Neuronal stem cell (in vitro differentiated cells): ENCODE results near the gene CNTN5.

ENCODE experiments used
- DNase-seq: peaks from one replicate; pipeline ENCODE4 v3.0.0-alpha.2; 2013; ENCODE audit warnings: low spot score
- H2AFZ ChIP-seq: one replicate; pipeline ENCODE4 v1.6.1; 2013; ENCODE audit warnings: mild to moderate bottlenecking, low read length, inconsistent platforms
- H2AK5ac ChIP-seq: 2 replicates; pipeline ENCODE4 v1.6.1; 2013; ENCODE audit warnings: low read depth, mild to moderate bottlenecking, inconsistent platforms, low read length, moderate library complexity, mixed read lengths
- H2BK120ac ChIP-seq: 2 replicates; pipeline ENCODE4 v1.6.1; 2013; ENCODE audit warnings: low read depth, mild to moderate bottlenecking, inconsistent platforms, low read length, moderate library complexity, mixed read lengths
- H2BK12ac ChIP-seq: one replicate; pipeline ENCODE4 v1.6.1; 2013; ENCODE audit warnings: low read length, inconsistent platforms
- H2BK15ac ChIP-seq: 2 replicates; pipeline ENCODE4 v1.6.1; 2013; ENCODE audit warnings: mild to moderate bottlenecking, low read length, inconsistent platforms, mixed read lengths
- H2BK5ac ChIP-seq: one replicate; pipeline ENCODE4 v1.6.1; 2013; ENCODE audit warnings: inconsistent platforms, mild to moderate bottlenecking, low read length, moderate library complexity
- H3K14ac ChIP-seq: one replicate; pipeline ENCODE4 v1.6.1; 2013; ENCODE audit warnings: low read length, inconsistent platforms
- H3K18ac ChIP-seq: 2 replicates; pipeline ENCODE4 v1.6.1; 2013; ENCODE audit warnings: low read length, inconsistent platforms
- H3K23ac ChIP-seq: 2 replicates; pipeline ENCODE4 v1.6.1; 2013; ENCODE audit warnings: low read depth, mild to moderate bottlenecking, mixed read lengths, low read length, inconsistent platforms; ENCODE audit not compliant: poor library complexity
- H3K27ac ChIP-seq: replicated peaks from 3 replicates; pipeline ENCODE4 v1.5.1; 2013; ENCODE audit warnings: low read length, inconsistent platforms
- H3K27me3 ChIP-seq, 3 experiments: 2 replicates each; pipeline ENCODE4 v1.6.1; 2013; ENCODE audit warnings: low read length in 3 of 3, mild to moderate bottlenecking in 2 of 3, inconsistent platforms in 1 of 3, low read depth in 1 of 3, mixed read lengths in 1 of 3, moderate library complexity in 1 of 3; ENCODE audit not compliant: control insufficient read depth in 3 of 3, insufficient read depth in 3 of 3
- H3K36me3 ChIP-seq, 2 donors: replicated peaks in 1 of 2; 2 replicates each; pipeline ENCODE4 v1.6.1; 2013; ENCODE audit warnings: low read length in 2 of 2; ENCODE audit not compliant: control insufficient read depth in 2 of 2, insufficient read depth in 2 of 2
- H3K4ac ChIP-seq: 2 replicates; pipeline ENCODE4 v1.6.1; 2013; ENCODE audit warnings: inconsistent platforms, mild to moderate bottlenecking, low read length, moderate library complexity
- H3K4me1 ChIP-seq, 2 donors: 1 replicate in 1 of 2; 2 replicates in 1 of 2; pipeline ENCODE4 v1.6.1; 2013; ENCODE audit warnings: low read length in 2 of 2, low read depth in 1 of 2; ENCODE audit not compliant: control insufficient read depth in 2 of 2, insufficient read depth in 1 of 2
- H3K4me2 ChIP-seq: one replicate; pipeline ENCODE4 v1.6.1; 2013; ENCODE audit warnings: mild to moderate bottlenecking, low read length, inconsistent platforms; ENCODE audit not compliant: insufficient read depth, poor library complexity, severe bottlenecking
- H3K4me3 ChIP-seq, 2 donors: 2 replicates each; pipeline ENCODE4 v1.5.1; 2013; ENCODE audit warnings: low read length in 2 of 2, mild to moderate bottlenecking in 2 of 2, inconsistent platforms in 1 of 2, moderate library complexity in 1 of 2
- H3K79me1 ChIP-seq: one replicate; pipeline ENCODE4 v1.6.1; 2013; ENCODE audit warnings: low read depth, mild to moderate bottlenecking, inconsistent platforms, low read length, moderate library complexity
- H3K9ac ChIP-seq: one replicate; pipeline ENCODE4 v1.6.1; 2013; ENCODE audit warnings: mild to moderate bottlenecking, low read depth, low read length, inconsistent platforms; ENCODE audit not compliant: poor library complexity
- H3K9me3 ChIP-seq, 2 donors: replicated peaks in 1 of 2; 2 replicates each; pipeline versions ENCODE3 to v1.6.1; 2013; ENCODE audit warnings: low read length in 2 of 2, mild to moderate bottlenecking in 2 of 2, inconsistent platforms in 1 of 2, low read depth in 1 of 2, mixed read lengths in 1 of 2, moderate library complexity in 1 of 2; ENCODE audit not compliant: control insufficient read depth in 2 of 2, insufficient read depth in 1 of 2
- H4K8ac ChIP-seq: one replicate; pipeline ENCODE4 v1.6.1; 2013; ENCODE audit warnings: low read depth, mild to moderate bottlenecking, inconsistent platforms, low read length, moderate library complexity
- H4K91ac ChIP-seq: one replicate; pipeline ENCODE4 v1.6.1; 2013; ENCODE audit warnings: low read length, low read depth, mild to moderate bottlenecking, inconsistent platforms; ENCODE audit not compliant: poor library complexity
- WGBS, 2 donors: extraction: QIAGEN DNeasy Blood & Tissue Kit; methylation state at CpG; one replicate each; pipeline ENCODE4 v1.1.7; 2013; ENCODE audit warnings: missing lambda C conversion rate in 2 of 2, mixed read lengths in 1 of 2; ENCODE audit not compliant: insufficient read length in 2 of 2, insufficient replicate concordance in 1 of 2; ENCODE audit errors: extremely low coverage in 2 of 2; 5-methylcytosine and 5-hydroxymethylcytosine counted together

The CNTN5 gene

GRCh38 chr11:99037057-99037456 is 16.3 kb downstream of the CNTN5 start:
- Histone ChIP-seq H3K23ac (no peak overlapping the region), H3K9ac (no peak overlapping the region), H4K91ac (no peak overlapping the region), H2AFZ (no peak overlapping the region), H3K4me3 (no peak overlapping the region), H2BK15ac (no peak overlapping the region), H2BK120ac (no peak overlapping the region), H3K36me3 (no peaks in the 10 kb centered on the region), H3K18ac (no peak overlapping the region), H3K4me2 (no peak overlapping the region), H3K27me3 (no peaks in the 10 kb centered on the region), H2BK12ac (no peak overlapping the region), H3K79me1 (no peaks in the 10 kb centered on the region), H2BK5ac (no peak overlapping the region), H3K14ac (no peak overlapping the region), H2AK5ac (no peak overlapping the region), H4K8ac (no peak overlapping the region), H3K4ac (no peak overlapping the region), H3K9me3 (no peaks in the 10 kb centered on the region), H3K4me1 (no peaks in the 10 kb centered on the region), H3K27ac (no peak overlapping the region)
- WGBS, 2 donors = no CpG with 5 or more reads among the region's 1 CpG
- DNase-seq = no peak

GRCh38 chr11:99063331-99063730 is 42.6 kb downstream of the CNTN5 start:
- Histone ChIP-seq H3K27me3 (no peaks in the 10 kb centered on the region), H3K9me3 (no peaks in the 10 kb centered on the region), H4K8ac (no peak overlapping the region), H3K4me3 (no peak overlapping the region), H2AK5ac (no peak overlapping the region), H3K9ac (no peak overlapping the region), H3K23ac (no peak overlapping the region), H2BK12ac (no peak overlapping the region), H3K18ac (no peak overlapping the region), H3K36me3 (no peaks in the 10 kb centered on the region), H2BK15ac (no peak overlapping the region), H3K27ac (no peak overlapping the region), H2BK5ac (no peak overlapping the region), H2BK120ac (no peak overlapping the region), H3K4ac (no peak overlapping the region), H3K79me1 (no peaks in the 10 kb centered on the region), H3K14ac (no peak overlapping the region), H3K4me2 (no peak overlapping the region), H3K4me1 (peaks cover 0 to 2% of the 10 kb centered on the region in 2 donors), H4K91ac (no peak overlapping the region), H2AFZ (no peak overlapping the region)
- DNase-seq = no peak
- WGBS, 2 donors = no CpG with 5 or more reads among the region's 1 CpG

GRCh38 chr11:99065121-99065520 is 44.4 kb downstream of the CNTN5 start:
- Histone ChIP-seq H3K4ac (no peak overlapping the region), H3K27me3 (no peaks in the 10 kb centered on the region), H3K4me1 (peaks cover 0 to 5% of the 10 kb centered on the region in 2 donors), H3K79me1 (no peaks in the 10 kb centered on the region), H3K27ac (no peak overlapping the region), H3K4me2 (no peak overlapping the region), H2BK120ac (no peak overlapping the region), H4K91ac (no peak overlapping the region), H3K9me3 (no peaks in the 10 kb centered on the region), H2AK5ac (no peak overlapping the region), H2BK15ac (no peak overlapping the region), H2BK12ac (no peak overlapping the region), H4K8ac (no peak overlapping the region), H3K18ac (no peak overlapping the region), H3K9ac (no peak overlapping the region), H2BK5ac (no peak overlapping the region), H3K36me3 (no peaks in the 10 kb centered on the region), H2AFZ (no peak overlapping the region), H3K23ac (no peak overlapping the region), H3K14ac (no peak overlapping the region), H3K4me3 (no peak overlapping the region)
- no peak for DNase-seq

GRCh38 chr11:99066618-99067317 is 46.0 kb downstream of the CNTN5 start:
- H3K14ac ChIP-seq = no peak overlapping the region
- no peak overlapping the region for H3K4me3 ChIP-seq
- no peak overlapping the region for H3K9ac ChIP-seq
- no peak overlapping the region for H4K8ac ChIP-seq
- no peak for DNase-seq
- no peaks in the 10 kb centered on the region for H3K36me3 ChIP-seq
- H2AFZ ChIP-seq = no peak overlapping the region
- no peaks in the 10 kb centered on the region for H3K9me3 ChIP-seq
- no peak overlapping the region for H3K4me2 ChIP-seq
- H3K4me1 ChIP-seq = peaks cover 0 to 5% of the 10 kb centered on the region in 2 donors
- H3K18ac ChIP-seq = no peak overlapping the region
- H2AK5ac ChIP-seq = no peak overlapping the region
- H3K27me3 ChIP-seq = no peaks in the 10 kb centered on the region
- H2BK15ac ChIP-seq = no peak overlapping the region
- no peak overlapping the region for H3K4ac ChIP-seq
- no peaks in the 10 kb centered on the region for H3K79me1 ChIP-seq
- H2BK12ac ChIP-seq = no peak overlapping the region
- H4K91ac ChIP-seq = no peak overlapping the region
- no peak overlapping the region for H2BK120ac ChIP-seq
- no peak overlapping the region for H3K23ac ChIP-seq
- H2BK5ac ChIP-seq = no peak overlapping the region
- no peak overlapping the region for H3K27ac ChIP-seq
- no CpG with 5 or more reads among the region's 2 CpGs for WGBS, 2 donors
